ENCODE measurements around the gene MKLN1. TPM values are rescaled to one million over a fixed set of nuclear protein-coding genes. Genes with fewer than 3 reads are reported as not detected.

Gene MKLN1
- total RNA-seq, 3 donors from 2014 or later (not counting 1 experiment from before 2014, with no cell fraction given): 59.1 to 79.6 (median 65.0) TPM

DNA sequence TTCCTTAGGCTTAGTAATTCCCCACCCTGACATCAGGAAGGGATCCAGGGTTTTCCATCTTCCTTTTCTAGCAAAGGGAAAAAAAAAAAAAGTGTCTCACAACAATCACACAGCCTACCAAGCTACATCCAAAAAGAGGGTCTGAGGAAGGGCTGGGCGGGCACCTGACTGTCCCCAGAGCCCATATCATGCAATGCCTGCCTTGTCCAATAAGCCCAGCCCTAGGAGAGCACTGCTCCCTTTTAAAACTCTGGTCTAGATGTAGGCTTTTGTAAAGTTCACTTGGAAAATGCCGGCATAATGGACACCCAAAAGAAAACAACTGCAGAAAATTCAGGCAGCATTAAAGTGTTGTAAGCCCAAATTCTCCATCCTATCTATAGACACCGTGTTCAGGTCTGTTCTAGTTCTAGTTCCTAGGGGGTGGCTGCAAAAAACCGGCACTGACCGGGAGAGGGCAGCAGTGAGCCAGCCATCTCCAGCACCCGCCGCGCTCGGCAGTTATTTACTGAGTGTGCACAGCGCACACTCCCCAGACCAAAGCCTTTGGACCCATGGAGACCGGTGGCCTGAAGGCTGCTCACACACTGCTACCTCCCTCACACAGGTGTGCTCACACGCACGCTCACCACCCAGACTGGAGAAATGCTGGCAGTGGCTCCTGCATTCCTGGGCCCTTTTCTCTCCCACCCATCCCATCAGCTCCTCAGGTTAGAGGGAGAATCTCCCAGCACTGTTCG lies 180.1 kb downstream of the MKLN1 start:
- H3K27ac Mint-ChIP-seq: no peak overlapping the region
- intact Hi-C loops (cut with micrococcal nuclease): loop anchor here (1.0 kb wide), 1 partner anchor 147 kb away; no protein-coding TSS in a partner anchor
- no peaks in the 10 kb centered on the region for H3K9me3 ChIP-seq (ENCODE audit: control insufficient read depth, insufficient read depth, low read length)
- no peaks in the 10 kb centered on the region for H3K9me3 Mint-ChIP-seq
- DNase-seq (peak; percentile 78 to 87), ATAC-seq (peak; percentile 88 to 98 (median 95))
- no peaks in the 10 kb centered on the region for H3K27me3 ChIP-seq (ENCODE audit: control insufficient read depth, insufficient read depth, low read length)
- WGBS (ENCODE audit: insufficient coverage): 40% methylated on average over 14 of the region's 14 CpGs
- no peak overlapping the region for H3K4me3 Mint-ChIP-seq
- no peak overlapping the region for H3K4me3 ChIP-seq (ENCODE audit: low read length)
- TF ChIP-seq, protein P1, sequence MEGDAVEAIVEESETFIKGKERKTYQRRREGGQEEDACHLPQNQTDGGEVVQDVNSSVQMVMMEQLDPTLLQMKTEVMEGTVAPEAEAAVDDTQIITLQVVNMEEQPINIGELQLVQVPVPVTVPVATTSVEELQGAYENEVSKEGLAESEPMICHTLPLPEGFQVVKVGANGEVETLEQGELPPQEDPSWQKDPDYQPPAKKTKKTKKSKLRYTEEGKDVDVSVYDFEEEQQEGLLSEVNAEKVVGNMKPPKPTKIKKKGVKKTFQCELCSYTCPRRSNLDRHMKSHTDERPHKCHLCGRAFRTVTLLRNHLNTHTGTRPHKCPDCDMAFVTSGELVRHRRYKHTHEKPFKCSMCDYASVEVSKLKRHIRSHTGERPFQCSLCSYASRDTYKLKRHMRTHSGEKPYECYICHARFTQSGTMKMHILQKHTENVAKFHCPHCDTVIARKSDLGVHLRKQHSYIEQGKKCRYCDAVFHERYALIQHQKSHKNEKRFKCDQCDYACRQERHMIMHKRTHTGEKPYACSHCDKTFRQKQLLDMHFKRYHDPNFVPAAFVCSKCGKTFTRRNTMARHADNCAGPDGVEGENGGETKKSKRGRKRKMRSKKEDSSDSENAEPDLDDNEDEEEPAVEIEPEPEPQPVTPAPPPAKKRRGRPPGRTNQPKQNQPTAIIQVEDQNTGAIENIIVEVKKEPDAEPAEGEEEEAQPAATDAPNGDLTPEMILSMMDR (IDR thresholded peaks at IDR 0.05): peak; percentile 84
- H3K36me3 Mint-ChIP-seq: no peaks in the 10 kb centered on the region
- peaks cover 6% of the 10 kb centered on the region for H3K4me1 ChIP-seq (ENCODE audit: control insufficient read depth, insufficient read depth, low read length)
- H3K4me1 Mint-ChIP-seq: peaks cover 10 to 24% of the 10 kb centered on the region in 2 donors
- H3K36me3 ChIP-seq (ENCODE audit: control insufficient read depth, insufficient read depth, low read length): no peaks in the 10 kb centered on the region
- peaks cover 10 to 12% of the 10 kb centered on the region in 2 donors for H3K27me3 Mint-ChIP-seq (ENCODE audit: low read depth in 2 of 2)
- H3K27ac ChIP-seq (ENCODE audit: low read length): no peak overlapping the region

DNA sequence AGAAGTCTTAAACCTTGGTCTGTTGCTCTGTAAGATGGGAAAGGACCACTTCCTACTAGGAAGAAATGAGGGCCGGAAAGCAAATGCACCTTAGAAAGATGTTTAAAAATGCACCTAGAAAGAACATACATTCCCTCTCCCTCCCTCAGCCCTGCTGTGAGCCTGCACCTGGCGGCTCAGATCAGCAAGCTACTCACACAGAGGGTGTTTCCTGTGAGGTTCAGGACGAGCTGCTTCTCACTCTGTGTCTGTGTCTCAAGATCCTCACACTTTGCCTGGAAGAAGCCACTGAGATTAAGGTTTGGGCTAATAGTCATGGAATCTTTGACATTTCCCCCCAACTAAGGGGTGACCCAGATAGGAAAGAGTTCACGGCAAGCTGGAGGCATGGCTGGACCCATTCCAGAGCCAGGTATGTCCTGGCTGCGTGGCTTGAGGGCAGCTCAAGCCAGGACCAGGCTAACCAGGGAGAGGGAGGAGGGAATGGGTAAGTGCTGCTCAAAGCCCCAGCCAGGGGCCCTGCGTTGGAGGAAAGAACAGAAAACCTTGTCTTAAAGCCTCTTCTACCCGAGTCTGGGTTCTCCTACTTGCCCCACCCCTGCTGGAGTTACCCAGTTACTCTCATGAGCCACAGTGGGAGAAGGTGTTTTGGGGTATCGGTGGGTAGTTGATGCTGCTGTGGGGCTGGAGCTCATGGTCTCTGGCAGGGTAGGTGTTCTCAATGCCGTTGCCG lies 181.2 kb downstream of the MKLN1 start:
- no peak overlapping the region for H3K4me3 ChIP-seq (ENCODE audit: low read length)
- H3K36me3 ChIP-seq (ENCODE audit: control insufficient read depth, insufficient read depth, low read length): no peaks in the 10 kb centered on the region
- Mint-ChIP-seq H3K27me3 (ENCODE audit: low read depth in 2 of 2) (peaks cover 10 to 15% of the 10 kb centered on the region in 2 donors), H3K9me3 (no peaks in the 10 kb centered on the region), H3K4me3 (no peak overlapping the region), H3K36me3 (no peaks in the 10 kb centered on the region), H3K27ac (no peak overlapping the region), H3K4me1 (peaks cover 19 to 30% of the 10 kb centered on the region in 2 donors)
- H3K27me3 ChIP-seq (ENCODE audit: control insufficient read depth, insufficient read depth, low read length): no peaks in the 10 kb centered on the region
- no peak for ATAC-seq
- DNase-seq: no peak
- H3K27ac ChIP-seq (ENCODE audit: low read length): no peak overlapping the region
- intact Hi-C loops (cut with micrococcal nuclease): loop anchor here (1.0 kb wide), 1 partner anchor 145 kb away; no protein-coding TSS in a partner anchor
- WGBS (ENCODE audit: insufficient coverage): 73% methylated on average over 10 of the region's 10 CpGs
- no peaks in the 10 kb centered on the region for H3K9me3 ChIP-seq (ENCODE audit: control insufficient read depth, insufficient read depth, low read length)
- peaks cover 14% of the 10 kb centered on the region for H3K4me1 ChIP-seq (ENCODE audit: control insufficient read depth, insufficient read depth, low read length)
- TF ChIP-seq, protein P1 (IDR thresholded peaks at IDR 0.05): no peak

DNA sequence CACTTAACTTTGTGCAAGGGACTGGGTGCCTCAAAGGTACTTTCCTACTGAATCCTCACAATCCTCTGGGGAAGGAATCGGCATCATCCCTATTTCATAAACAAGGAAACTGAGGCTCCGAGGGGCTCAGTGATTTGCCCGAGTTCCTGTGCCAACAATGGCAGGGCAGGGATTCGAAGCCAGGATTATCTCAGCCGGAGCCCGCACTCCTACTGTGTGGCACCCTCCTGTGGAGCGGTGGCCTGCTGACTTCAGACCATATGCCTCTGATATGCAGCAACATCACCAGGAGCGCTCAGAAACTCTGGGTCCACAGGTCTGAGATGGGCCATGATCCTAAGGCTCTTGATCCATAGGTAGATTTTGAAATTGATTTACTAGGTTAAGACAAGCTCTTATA lies 182.1 kb downstream of the MKLN1 start:
- Mint-ChIP-seq H3K4me3 (no peak overlapping the region), H3K27me3 (ENCODE audit: low read depth in 2 of 2) (peaks cover 10 to 15% of the 10 kb centered on the region in 2 donors), H3K4me1 (peaks cover 19 to 33% of the 10 kb centered on the region in 2 donors), H3K9me3 (no peaks in the 10 kb centered on the region), H3K36me3 (no peaks in the 10 kb centered on the region), H3K27ac (no peak overlapping the region)
- Histone ChIP-seq H3K27me3 (ENCODE audit: control insufficient read depth, insufficient read depth, low read length) (no peaks in the 10 kb centered on the region), H3K36me3 (ENCODE audit: control insufficient read depth, insufficient read depth, low read length) (no peaks in the 10 kb centered on the region), H3K4me3 (ENCODE audit: low read length) (no peak overlapping the region), H3K4me1 (ENCODE audit: control insufficient read depth, insufficient read depth, low read length) (peaks cover 14% of the 10 kb centered on the region), H3K9me3 (ENCODE audit: control insufficient read depth, insufficient read depth, low read length) (no peaks in the 10 kb centered on the region), H3K27ac (ENCODE audit: low read length) (no peak overlapping the region)
- no peak for ATAC-seq
- no peak for DNase-seq
- 96% methylated on average over 8 of the region's 8 CpGs for WGBS (ENCODE audit: insufficient coverage)
- intact Hi-C loops (cut with micrococcal nuclease): no loop called here
- TF ChIP-seq, protein P1 (IDR thresholded peaks at IDR 0.05): no peak
